Astrocyte (in vitro differentiated cells and primary cell): Measurements from ENCODE around the gene RAB3A. TPM values are rescaled to one million over a fixed set of nuclear protein-coding genes. Genes with fewer than 3 reads are reported as not detected.

Source experiments
- DNase-seq: peaks from one replicate; pipeline ENCODE4 v3.0.0-alpha.2; 2010; ENCODE audit warnings: low read depth
- FAIRE-seq: peaks from 2 replicates; lab custom pipeline; 2011; peaks lifted over from hg19 to GRCh38; lab: Jason Lieb, UNC
- H2AFZ ChIP-seq: 2 replicates; pipeline ENCODE4 v1.6.0; 2012; ENCODE audit warnings: low read depth, low read length, inconsistent platforms
- H3K27ac ChIP-seq: 2 replicates; pipeline ENCODE4 v1.5.1; 2011; ENCODE audit warnings: low read depth, low read length, inconsistent platforms
- H3K27me3 ChIP-seq: 2 replicates; pipeline ENCODE4 v1.6.0; 2011; ENCODE audit warnings: low read length, inconsistent platforms; ENCODE audit not compliant: insufficient read depth
- H3K36me3 ChIP-seq: 2 replicates; pipeline ENCODE4 v1.5.1; 2011; ENCODE audit warnings: low read length, inconsistent platforms; ENCODE audit not compliant: insufficient read depth
- H3K4me1 ChIP-seq: 2 replicates; pipeline ENCODE4 v1.5.1; 2011; ENCODE audit warnings: low read length, inconsistent platforms; ENCODE audit not compliant: insufficient read depth
- H3K4me2 ChIP-seq: 2 replicates; pipeline ENCODE4 v1.6.0; 2012; ENCODE audit warnings: low read length, inconsistent platforms
- H3K4me3 ChIP-seq: 2 replicates; pipeline ENCODE4 v1.5.1; 2011; ENCODE audit warnings: low read depth, mild to moderate bottlenecking, low read length, inconsistent platforms; ENCODE audit not compliant: insufficient read depth
- H3K79me2 ChIP-seq: 2 replicates; pipeline ENCODE4 v1.6.0; 2012; ENCODE audit warnings: mild to moderate bottlenecking, low read length, inconsistent platforms; ENCODE audit not compliant: insufficient read depth
- H3K9ac ChIP-seq: 2 replicates; pipeline ENCODE4 v1.6.0; 2012; ENCODE audit warnings: mild to moderate bottlenecking, low read length, inconsistent platforms
- H3K9me3 ChIP-seq: 2 replicates; pipeline ENCODE4 v1.5.1; 2012; ENCODE audit warnings: low read depth, mild to moderate bottlenecking, low read length, inconsistent platforms; ENCODE audit not compliant: insufficient read depth
- H4K20me1 ChIP-seq: 2 replicates; pipeline ENCODE4 v1.6.0; 2012; ENCODE audit warnings: low read length, inconsistent platforms; ENCODE audit not compliant: insufficient read depth
- H3K27ac Mint-ChIP-seq: one replicate; pipeline ENCODE4 v1.8.0; 2021; ENCODE audit warnings: mild to moderate bottlenecking, mixed read lengths; ENCODE audit not compliant: unreplicated experiment
- H3K27me3 Mint-ChIP-seq: one replicate; pipeline ENCODE4 v1.8.0; 2021; ENCODE audit warnings: low read depth, mixed read lengths; ENCODE audit not compliant: unreplicated experiment
- H3K36me3 Mint-ChIP-seq: one replicate; pipeline ENCODE4 v1.8.0; 2021; ENCODE audit warnings: low read depth, mixed read lengths; ENCODE audit not compliant: unreplicated experiment
- H3K4me1 Mint-ChIP-seq: one replicate; pipeline ENCODE4 v1.8.0; 2021; ENCODE audit warnings: low read depth, mixed read lengths; ENCODE audit not compliant: unreplicated experiment
- H3K4me3 Mint-ChIP-seq: one replicate; pipeline ENCODE4 v1.8.0; 2021; ENCODE audit warnings: mild to moderate bottlenecking, moderate library complexity, mixed read lengths; ENCODE audit not compliant: unreplicated experiment
- H3K9me3 Mint-ChIP-seq: one replicate; pipeline ENCODE4 v1.8.0; 2021; ENCODE audit warnings: mild to moderate bottlenecking, mixed read lengths; ENCODE audit not compliant: unreplicated experiment
- CTCF ChIP-seq: IDR thresholded peaks from 2 replicates; pipeline ENCODE4 v1.5.1; 2011; ENCODE audit warnings: low read depth, mild to moderate bottlenecking, inconsistent platforms, low read length, moderate library complexity; ENCODE audit not compliant: insufficient read depth
- EZH2 ChIP-seq: IDR thresholded peaks from 2 replicates; pipeline ENCODE4 v1.6.1; 2012; ENCODE audit warnings: mild to moderate bottlenecking, low read length, inconsistent platforms; ENCODE audit not compliant: insufficient read depth
- total RNA-seq: library from RNA; stranded (reverse); gene quantifications from 2 replicates; pipeline ENCODE4 v1.2.1, GENCODE V29; 2021

Gene RAB3A
- total RNA-seq, 1 donor from 2014 or later = 7.5 TPM

- Histone ChIP-seq H3K4me3 (no peak overlapping the region), H3K9me3 (no peaks in the 10 kb centered on the region), H4K20me1 (peaks cover 10% of the 10 kb centered on the region), H3K4me2 (no peak overlapping the region), H3K79me2 (no peaks in the 10 kb centered on the region), H3K27me3 (no peaks in the 10 kb centered on the region), H3K4me1 (no peaks in the 10 kb centered on the region), H3K27ac (no peak overlapping the region), H3K36me3 (peaks cover 4% of the 10 kb centered on the region), H2AFZ (no peak overlapping the region), H3K9ac (no peak overlapping the region)
- TF ChIP-seq EZH2 (no peak), CTCF (no peak)
- Mint-ChIP-seq H3K36me3 (peaks cover 13% of the 10 kb centered on the region), H3K9me3 (no peaks in the 10 kb centered on the region), H3K4me3 (no peak overlapping the region), H3K27me3 (peaks cover 16% of the 10 kb centered on the region), H3K27ac (no peak overlapping the region), H3K4me1 (no peaks in the 10 kb centered on the region)
- FAIRE-seq = no peak
- DNase-seq = no peak
Observed at GRCh38 chr19:18170714-18171255, 33.1 kb downstream of the RAB3A start.

GRCh38 chr19:18168673-18169381 lies 35.0 kb downstream of the RAB3A start:
- Mint-ChIP-seq H3K4me1 (no peaks in the 10 kb centered on the region), H3K36me3 (peaks cover 13% of the 10 kb centered on the region)
- FAIRE-seq = no peak

More at GRCh38 chr19:18168673-18169381, 35.0 kb downstream of the RAB3A start:
- no peak overlapping the region for H3K4me2 ChIP-seq
- no peak for TF ChIP-seq CTCF
- TF ChIP-seq EZH2 = no peak
- H3K9me3 ChIP-seq = no peaks in the 10 kb centered on the region
- DNase-seq = no peak
- no peak overlapping the region for H3K27ac ChIP-seq
- no peak overlapping the region for H3K4me3 ChIP-seq
- H3K36me3 ChIP-seq = peaks cover 11% of the 10 kb centered on the region
- H3K4me1 ChIP-seq = no peaks in the 10 kb centered on the region
- H2AFZ ChIP-seq = no peak overlapping the region
- H3K27me3 Mint-ChIP-seq = no peaks in the 10 kb centered on the region
- H4K20me1 ChIP-seq = peaks cover 13% of the 10 kb centered on the region
- no peak overlapping the region for H3K9ac ChIP-seq
- H3K9me3 Mint-ChIP-seq = no peaks in the 10 kb centered on the region
- no peaks in the 10 kb centered on the region for H3K27me3 ChIP-seq
- H3K4me3 Mint-ChIP-seq = no peak overlapping the region
- H3K27ac Mint-ChIP-seq = no peak overlapping the region
- no peaks in the 10 kb centered on the region for H3K79me2 ChIP-seq
